Measurements from ENCODE around the gene UVRAG. TPM values are rescaled to one million over a fixed set of nuclear protein-coding genes. Genes with fewer than 3 reads are reported as not detected.

Gene UVRAG
- total and polyA plus RNA-seq, 2 of the 13 experiments (the other 11 are each of a cell fraction or from before 2014, with no cell fraction given) = 9.7 to 17.3 TPM

DNA sequence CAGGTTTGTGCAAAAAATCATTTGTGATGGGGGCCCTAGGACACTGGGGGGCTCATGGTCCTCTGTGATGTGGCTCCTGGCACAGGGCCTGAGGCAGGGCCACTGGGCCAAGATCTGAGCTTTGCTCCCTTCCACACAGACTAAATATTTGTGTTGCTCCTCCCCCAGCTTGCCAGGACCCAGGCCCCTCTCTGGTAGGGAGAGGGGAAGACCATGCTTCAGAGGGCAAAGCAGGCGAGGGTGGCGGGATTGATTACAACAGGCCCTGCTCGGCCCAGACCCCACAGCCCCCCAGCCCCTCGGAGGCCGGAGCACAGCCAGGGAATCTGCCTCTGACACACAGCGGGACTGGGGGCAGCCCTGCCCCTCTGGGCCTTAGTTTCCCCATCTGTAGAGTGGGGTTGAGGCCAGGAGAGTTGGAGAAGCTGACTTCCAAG, 362.3 kb downstream of the UVRAG start (continued):
- TF ChIP-seq THRA (CRISPR knock-in tag; IDR thresholded peaks at IDR 0.05; ENCODE audit: borderline replicate concordance) (no peak; the same call in 1 of the 2 replicates), TRIM24 (CRISPR knock-in tag; IDR thresholded peaks at IDR 0.05) (no peak), HES4 (CRISPR knock-in tag; IDR thresholded peaks at IDR 0.05; ENCODE audit: borderline replicate concordance) (no peak), HDAC2 (CRISPR knock-in tag; IDR thresholded peaks at IDR 0.05) (peak; percentile 24; the same call in 1 of the 2 replicates), THAP7 (CRISPR knock-in tag; IDR thresholded peaks at IDR 0.05) (no peak), JUN (CRISPR knock-in tag; IDR thresholded peaks at IDR 0.05) (no peak), ZFP1 (CRISPR knock-in tag; IDR thresholded peaks at IDR 0.05) (no peak), HNRNPUL1 (IDR thresholded peaks at IDR 0.05; ENCODE audit: low read depth, low read length) (no peak), KDM5B (CRISPR knock-in tag; IDR thresholded peaks at IDR 0.05; ENCODE audit: borderline replicate concordance) (no peak), PAWR (CRISPR knock-in tag; IDR thresholded peaks at IDR 0.05; ENCODE audit: borderline replicate concordance) (no peak), CEBPG (CRISPR knock-in tag; IDR thresholded peaks at IDR 0.05) (0 out of 2 replicates have a peak, but pooled peaks have one; percentile 24), KDM5A (IDR thresholded peaks at IDR 0.05; ENCODE audit: borderline replicate concordance, low read length) (no peak), MXD4 (CRISPR knock-in tag; IDR thresholded peaks at IDR 0.05) (no peak), SOX13 (IDR thresholded peaks at IDR 0.05) (no peak), SOX13 (CRISPR knock-in tag; conservative IDR thresholded peaks at IDR 0.05 in 1 of 2, IDR thresholded peaks at IDR 0.05 in 1 of 2) (0 out of 4 replicates have a peak, but pooled peaks of 1 of the 2 experiments have one; percentile 35), RFX3 (CRISPR knock-in tag; IDR thresholded peaks at IDR 0.05) (no peak), ZBTB7A (CRISPR knock-in tag; IDR thresholded peaks at IDR 0.05) (peak; percentile 89), MIXL1 (CRISPR knock-in tag; IDR thresholded peaks at IDR 0.05) (no peak)
- TF ChIP-seq, protein P1, sequence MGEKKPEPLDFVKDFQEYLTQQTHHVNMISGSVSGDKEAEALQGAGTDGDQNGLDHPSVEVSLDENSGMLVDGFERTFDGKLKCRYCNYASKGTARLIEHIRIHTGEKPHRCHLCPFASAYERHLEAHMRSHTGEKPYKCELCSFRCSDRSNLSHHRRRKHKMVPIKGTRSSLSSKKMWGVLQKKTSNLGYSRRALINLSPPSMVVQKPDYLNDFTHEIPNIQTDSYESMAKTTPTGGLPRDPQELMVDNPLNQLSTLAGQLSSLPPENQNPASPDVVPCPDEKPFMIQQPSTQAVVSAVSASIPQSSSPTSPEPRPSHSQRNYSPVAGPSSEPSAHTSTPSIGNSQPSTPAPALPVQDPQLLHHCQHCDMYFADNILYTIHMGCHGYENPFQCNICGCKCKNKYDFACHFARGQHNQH (CRISPR knock-in tag; IDR thresholded peaks at IDR 0.05) = no peak
- TF ChIP-seq, protein P2, sequence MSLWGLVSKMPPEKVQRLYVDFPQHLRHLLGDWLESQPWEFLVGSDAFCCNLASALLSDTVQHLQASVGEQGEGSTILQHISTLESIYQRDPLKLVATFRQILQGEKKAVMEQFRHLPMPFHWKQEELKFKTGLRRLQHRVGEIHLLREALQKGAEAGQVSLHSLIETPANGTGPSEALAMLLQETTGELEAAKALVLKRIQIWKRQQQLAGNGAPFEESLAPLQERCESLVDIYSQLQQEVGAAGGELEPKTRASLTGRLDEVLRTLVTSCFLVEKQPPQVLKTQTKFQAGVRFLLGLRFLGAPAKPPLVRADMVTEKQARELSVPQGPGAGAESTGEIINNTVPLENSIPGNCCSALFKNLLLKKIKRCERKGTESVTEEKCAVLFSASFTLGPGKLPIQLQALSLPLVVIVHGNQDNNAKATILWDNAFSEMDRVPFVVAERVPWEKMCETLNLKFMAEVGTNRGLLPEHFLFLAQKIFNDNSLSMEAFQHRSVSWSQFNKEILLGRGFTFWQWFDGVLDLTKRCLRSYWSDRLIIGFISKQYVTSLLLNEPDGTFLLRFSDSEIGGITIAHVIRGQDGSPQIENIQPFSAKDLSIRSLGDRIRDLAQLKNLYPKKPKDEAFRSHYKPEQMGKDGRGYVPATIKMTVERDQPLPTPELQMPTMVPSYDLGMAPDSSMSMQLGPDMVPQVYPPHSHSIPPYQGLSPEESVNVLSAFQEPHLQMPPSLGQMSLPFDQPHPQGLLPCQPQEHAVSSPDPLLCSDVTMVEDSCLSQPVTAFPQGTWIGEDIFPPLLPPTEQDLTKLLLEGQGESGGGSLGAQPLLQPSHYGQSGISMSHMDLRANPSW (CRISPR knock-in tag; IDR thresholded peaks at IDR 0.05; ENCODE audit: borderline replicate concordance) = no peak
- TF ChIP-seq, protein P3, sequence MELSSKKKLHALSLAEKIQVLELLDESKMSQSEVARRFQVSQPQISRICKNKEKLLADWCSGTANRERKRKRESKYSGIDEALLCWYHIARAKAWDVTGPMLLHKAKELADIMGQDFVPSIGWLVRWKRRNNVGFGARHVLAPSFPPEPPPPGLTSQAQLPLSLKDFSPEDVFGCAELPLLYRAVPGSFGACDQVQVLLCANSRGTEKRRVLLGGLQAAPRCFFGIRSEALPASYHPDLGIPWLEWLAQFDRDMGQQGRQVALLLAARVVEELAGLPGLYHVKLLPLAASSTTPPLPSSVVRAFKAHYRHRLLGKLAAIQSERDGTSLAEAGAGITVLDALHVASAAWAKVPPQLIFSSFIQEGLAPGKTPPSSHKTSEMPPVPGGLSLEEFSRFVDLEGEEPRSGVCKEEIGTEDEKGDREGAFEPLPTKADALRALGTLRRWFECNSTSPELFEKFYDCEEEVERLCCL (CRISPR knock-in tag; IDR thresholded peaks at IDR 0.05; ENCODE audit: borderline replicate concordance) = no peak
- TF ChIP-seq, protein P4, sequence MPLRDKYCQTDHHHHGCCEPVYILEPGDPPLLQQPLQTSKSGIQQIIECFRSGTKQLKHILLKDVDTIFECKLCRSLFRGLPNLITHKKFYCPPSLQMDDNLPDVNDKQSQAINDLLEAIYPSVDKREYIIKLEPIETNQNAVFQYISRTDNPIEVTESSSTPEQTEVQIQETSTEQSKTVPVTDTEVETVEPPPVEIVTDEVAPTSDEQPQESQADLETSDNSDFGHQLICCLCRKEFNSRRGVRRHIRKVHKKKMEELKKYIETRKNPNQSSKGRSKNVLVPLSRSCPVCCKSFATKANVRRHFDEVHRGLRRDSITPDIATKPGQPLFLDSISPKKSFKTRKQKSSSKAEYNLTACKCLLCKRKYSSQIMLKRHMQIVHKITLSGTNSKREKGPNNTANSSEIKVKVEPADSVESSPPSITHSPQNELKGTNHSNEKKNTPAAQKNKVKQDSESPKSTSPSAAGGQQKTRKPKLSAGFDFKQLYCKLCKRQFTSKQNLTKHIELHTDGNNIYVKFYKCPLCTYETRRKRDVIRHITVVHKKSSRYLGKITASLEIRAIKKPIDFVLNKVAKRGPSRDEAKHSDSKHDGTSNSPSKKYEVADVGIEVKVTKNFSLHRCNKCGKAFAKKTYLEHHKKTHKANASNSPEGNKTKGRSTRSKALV (CRISPR knock-in tag; IDR thresholded peaks at IDR 0.05) = no peak

Measured in HepG2 (cell line).